PC-3 (cell line): ENCODE measurements around the gene RXRB. TPM values are rescaled to one million over a fixed set of nuclear protein-coding genes. Genes with fewer than 3 reads are reported as not detected.

Source experiments
- ATAC-seq: fragments of 200-7000 bp; cut with Tn5 transposase; 2 replicates; pipeline ENCODE4 v1.9.1; 2020; ENCODE audit warnings: mild to moderate bottlenecking, moderate library complexity
- BruUV-seq: library from RNA; stranded (reverse); fragments of 400-500 nt; replicated peaks from 2 replicates; lab custom pipeline; 2021; lab: Mats Ljungman, UMichigan
- CTCF ChIA-PET: fragments of 300-600 bp; sonication (Branson Sonifier 250); formaldehyde crosslinking; loops from one replicate; lab custom pipeline; 2022; ENCODE audit warnings: antibody characterized with exemption; lab: Charles Lee
- POLR2A ChIA-PET: fragments of 300-600 bp; sonication (Branson Sonifier 250); formaldehyde crosslinking; loops from one replicate; lab custom pipeline; 2022; ENCODE audit warnings: antibody characterized with exemption; ENCODE audit not compliant: unreplicated experiment; lab: Charles Lee
- DNase-seq: peaks from one replicate; pipeline ENCODE4 v3.0.0-alpha.2; 2015
- H2AFZ ChIP-seq: fragments of 300-600 bp; sonication (generic); 2 replicates; pipeline ENCODE4 v1.6.0; 2016; ENCODE audit warnings: antibody characterized with exemption, low read length
- H3F3A ChIP-seq: fragments of 300-600 bp; sonication (generic); one replicate; pipeline ENCODE4 v1.6.0; 2017; ENCODE audit warnings: antibody characterized with exemption, low read length, control low read depth, mild to moderate bottlenecking; ENCODE audit not compliant: unreplicated experiment
- H3K27ac ChIP-seq: fragments of 300-600 bp; sonication (generic); 2 replicates; pipeline ENCODE4 v1.5.1; 2016; ENCODE audit warnings: mild to moderate bottlenecking, low read length
- H3K27me3 ChIP-seq: fragments of 300-600 bp; sonication (generic); 2 replicates; pipeline ENCODE4 v1.6.1; 2016; ENCODE audit warnings: low read length, mixed read lengths
- H3K36me3 ChIP-seq: fragments of 300-600 bp; sonication (generic); 2 replicates; pipeline ENCODE4 v1.6.1; 2016; ENCODE audit warnings: low read depth, mixed run types, low read length, mixed read lengths
- H3K4me1 ChIP-seq: fragments of 300-600 bp; sonication (generic); 2 replicates; pipeline ENCODE4 v1.5.1; 2016; ENCODE audit warnings: low read length; ENCODE audit not compliant: insufficient read depth
- H3K4me2 ChIP-seq: fragments of 300-600 bp; sonication (generic); 2 replicates; pipeline ENCODE4 v1.6.0; 2016; ENCODE audit warnings: low read length
- H3K4me3 ChIP-seq: fragments of 300-600 bp; sonication (generic); 2 replicates; pipeline ENCODE4 v1.5.1; 2016; ENCODE audit warnings: mild to moderate bottlenecking, low read length, mixed read lengths
- H3K79me2 ChIP-seq: fragments of 300-600 bp; sonication (generic); 2 replicates; pipeline ENCODE4 v1.6.1; 2017; ENCODE audit warnings: low read length, mixed read lengths
- H3K9ac ChIP-seq: fragments of 300-600 bp; sonication (generic); 2 replicates; pipeline ENCODE4 v1.6.0; 2016; ENCODE audit warnings: mild to moderate bottlenecking, low read length
- H3K9me2 ChIP-seq: fragments of 300-600 bp; sonication (generic); replicated peaks from 2 replicates; pipeline ENCODE4 v1.6.1; 2016; ENCODE audit warnings: mixed run types, low read length, mixed read lengths
- H3K9me3 ChIP-seq: fragments of 300-600 bp; sonication (generic); 2 replicates; pipeline ENCODE4 v1.6.1; 2016; ENCODE audit warnings: low read length, mixed read lengths
- H4K20me1 ChIP-seq: fragments of 300-600 bp; sonication (generic); 2 replicates; pipeline ENCODE4 v1.6.1; 2016; ENCODE audit warnings: low read length, mixed read lengths
- EZH2 ChIP-seq: fragments of 300-600 bp; sonication (generic); IDR thresholded peaks from one replicate; pipeline ENCODE4 v1.6.1; 2017; ENCODE audit warnings: antibody characterized with exemption, mild to moderate bottlenecking, low read length; ENCODE audit not compliant: unreplicated experiment
- EZH2phosphoT487 ChIP-seq: fragments of 300-600 bp; sonication (generic); IDR thresholded peaks from 2 replicates; pipeline ENCODE4 v1.6.1; 2018; ENCODE audit warnings: mild to moderate bottlenecking, antibody characterized with exemption, low read length, borderline replicate concordance
- intact Hi-C: fragments of 100-400 bp; cut with micrococcal nuclease; formaldehyde crosslinking; loops from 2 replicates; pipeline ENCODE4 v1.9.0; 2023
- total RNA-seq: library from RNA; depleted of rRNA; stranded (reverse); fragments of >200 nt; gene quantifications from 2 replicates; pipeline ENCODE4 v1.2.3, GENCODE V29; 2014
- TF ChIP-seq, protein P1 (sequence below): fragments of 300-600 bp; sonication (generic); conservative IDR thresholded peaks from 2 replicates; pipeline ENCODE4 v1.5.1; 2017; ENCODE audit warnings: antibody characterized with exemption, low read depth, mild to moderate bottlenecking, low read length

RXRB gene
- total RNA-seq, 1 experiment from 2014 or later, result 24.0 TPM

DNA sequence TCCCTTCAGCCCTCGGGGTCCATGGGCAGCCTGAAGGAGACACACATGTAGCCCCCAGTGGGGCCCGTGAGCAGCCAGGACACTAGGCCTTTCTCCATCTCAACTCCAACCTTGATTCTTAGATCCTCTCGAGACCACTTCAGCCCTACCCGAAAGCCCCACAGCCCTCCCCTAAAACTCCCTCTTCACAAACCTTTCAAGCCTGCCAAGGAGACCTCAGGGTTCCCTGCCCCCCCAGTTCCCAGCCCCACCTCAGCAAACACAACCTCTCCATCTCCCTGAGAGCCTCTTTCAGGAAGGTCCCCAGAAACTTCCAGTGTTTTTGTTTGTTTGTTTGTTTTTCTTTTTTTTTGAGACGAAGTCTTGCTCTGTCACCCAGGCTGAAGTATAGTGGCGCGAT is 19.3 kb downstream of the RXRB start:
- Histone ChIP-seq H3K79me2 (no peaks in the 10 kb centered on the region), H2AFZ (no peak overlapping the region), H3K4me1 (no peaks in the 10 kb centered on the region), H3K4me3 (no peak overlapping the region), H3K9me2 (no peaks in the 10 kb centered on the region), H3K9me3 (no peaks in the 10 kb centered on the region), H3K9ac (no peak overlapping the region), H3K27ac (no peak overlapping the region), H3K27me3 (no peaks in the 10 kb centered on the region), H3F3A (no peaks in the 10 kb centered on the region), H3K4me2 (no peak overlapping the region), H4K20me1 (no peaks in the 10 kb centered on the region), H3K36me3 (no peaks in the 10 kb centered on the region)
- POLR2A ChIA-PET, result no interaction called here
- no TSS peak for BruUV-seq
- CTCF ChIA-PET, result no interaction called here
- TF ChIP-seq EZH2 (no peak), EZH2phosphoT487 (no peak)
- TF ChIP-seq, protein P1, sequence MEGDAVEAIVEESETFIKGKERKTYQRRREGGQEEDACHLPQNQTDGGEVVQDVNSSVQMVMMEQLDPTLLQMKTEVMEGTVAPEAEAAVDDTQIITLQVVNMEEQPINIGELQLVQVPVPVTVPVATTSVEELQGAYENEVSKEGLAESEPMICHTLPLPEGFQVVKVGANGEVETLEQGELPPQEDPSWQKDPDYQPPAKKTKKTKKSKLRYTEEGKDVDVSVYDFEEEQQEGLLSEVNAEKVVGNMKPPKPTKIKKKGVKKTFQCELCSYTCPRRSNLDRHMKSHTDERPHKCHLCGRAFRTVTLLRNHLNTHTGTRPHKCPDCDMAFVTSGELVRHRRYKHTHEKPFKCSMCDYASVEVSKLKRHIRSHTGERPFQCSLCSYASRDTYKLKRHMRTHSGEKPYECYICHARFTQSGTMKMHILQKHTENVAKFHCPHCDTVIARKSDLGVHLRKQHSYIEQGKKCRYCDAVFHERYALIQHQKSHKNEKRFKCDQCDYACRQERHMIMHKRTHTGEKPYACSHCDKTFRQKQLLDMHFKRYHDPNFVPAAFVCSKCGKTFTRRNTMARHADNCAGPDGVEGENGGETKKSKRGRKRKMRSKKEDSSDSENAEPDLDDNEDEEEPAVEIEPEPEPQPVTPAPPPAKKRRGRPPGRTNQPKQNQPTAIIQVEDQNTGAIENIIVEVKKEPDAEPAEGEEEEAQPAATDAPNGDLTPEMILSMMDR, result no peak
- DNase-seq (no peak), ATAC-seq (no peak)
- intact Hi-C loops, result no loop called here

DNA sequence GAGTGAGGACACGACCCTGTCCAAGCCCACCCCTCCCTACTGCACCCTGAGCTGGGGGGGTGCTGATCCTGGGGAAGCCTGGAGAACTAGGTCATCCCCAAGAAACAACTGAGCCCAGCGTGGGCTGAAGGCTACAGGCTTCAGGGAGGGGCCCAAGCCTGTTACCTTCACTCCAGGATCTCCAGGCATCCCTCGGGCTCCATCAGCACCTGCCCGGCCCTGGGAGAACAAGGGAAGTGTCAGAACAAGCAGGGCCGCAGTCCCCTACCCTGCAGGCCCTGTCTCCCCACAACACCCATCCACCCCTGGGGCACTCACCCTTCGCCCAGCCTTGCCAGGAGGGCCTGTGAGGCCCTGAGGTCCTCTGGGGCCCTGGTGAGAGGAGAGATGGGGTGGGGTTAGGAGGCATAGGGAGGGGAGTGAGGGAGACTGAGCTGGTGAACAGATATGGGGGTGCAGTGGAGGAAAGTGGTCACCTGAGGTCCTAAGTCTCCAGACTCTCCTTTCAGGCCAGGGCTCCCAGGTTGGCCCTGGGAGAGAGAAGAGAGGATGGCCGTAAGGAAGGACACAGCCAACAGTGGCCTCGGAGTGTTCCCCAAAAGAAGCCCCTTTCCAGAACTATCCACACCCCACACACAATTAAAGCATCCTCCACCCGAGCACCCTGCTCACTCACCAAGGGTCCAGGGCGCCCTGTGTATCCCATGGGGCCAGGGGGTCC is 21.6 kb downstream of the RXRB start:
- Histone ChIP-seq H3K4me2 (no peak overlapping the region), H3K4me1 (no peaks in the 10 kb centered on the region), H4K20me1 (no peaks in the 10 kb centered on the region), H3F3A (no peaks in the 10 kb centered on the region), H2AFZ (no peak overlapping the region), H3K36me3 (no peaks in the 10 kb centered on the region), H3K27ac (no peak overlapping the region), H3K9me3 (no peaks in the 10 kb centered on the region), H3K4me3 (no peak overlapping the region), H3K9ac (no peak overlapping the region), H3K27me3 (no peaks in the 10 kb centered on the region), H3K9me2 (no peaks in the 10 kb centered on the region), H3K79me2 (no peaks in the 10 kb centered on the region)
- no peak for DNase-seq
- intact Hi-C loops, result no loop called here
- BruUV-seq, result no TSS peak
- ATAC-seq, result no peak
- TF ChIP-seq, protein P1, result no peak
- TF ChIP-seq EZH2phosphoT487 (no peak), EZH2 (no peak)
- ChIA-PET POLR2A (no interaction called here), CTCF (no interaction called here)
